Measurements from ENCODE around the gene HOXB3.

Gene HOXB3

GRCh38 chr17:48596735-48597527 is 6.9 kb upstream of the HOXB3 start:
- no peak for DNase-seq

DNA sequence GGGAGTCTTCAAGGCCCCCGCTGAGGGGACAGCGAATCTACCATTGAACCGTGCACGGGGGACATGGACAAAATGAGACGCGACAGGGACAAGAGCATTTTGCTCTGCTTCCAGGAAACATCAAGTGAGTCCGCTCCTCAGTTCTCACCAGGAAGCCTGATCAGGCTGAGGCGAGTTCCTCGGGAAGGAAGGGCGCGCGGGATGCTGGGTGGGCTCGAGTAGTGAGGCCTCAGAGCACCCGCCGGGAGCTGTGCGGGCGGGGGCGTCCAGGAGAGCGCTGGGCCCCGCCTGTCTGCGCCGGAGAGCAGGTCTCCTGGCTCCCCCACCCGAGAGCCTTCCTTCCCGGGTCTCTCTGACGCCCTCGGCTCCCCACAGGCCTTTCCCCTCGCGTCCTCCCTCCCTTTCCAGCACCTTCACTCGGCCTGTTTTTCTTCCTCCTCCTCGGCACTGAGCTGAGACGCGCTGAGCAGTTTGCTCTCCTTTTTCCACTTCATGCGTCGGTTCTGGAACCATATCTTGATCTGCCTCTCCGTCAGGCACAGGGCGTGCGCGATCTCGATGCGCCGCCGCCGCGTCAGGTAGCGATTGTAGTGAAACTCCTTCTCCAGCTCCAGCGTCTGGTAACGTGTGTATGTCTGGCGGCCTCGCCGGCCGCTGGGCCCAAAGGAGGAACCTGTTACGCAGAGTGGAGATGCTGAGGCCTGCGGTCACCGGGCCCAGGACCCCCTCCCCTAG is 6.1 kb upstream of the HOXB3 start:
- no peak for DNase-seq

GRCh38 chr17:48595278-48595999 is 5.4 kb upstream of the HOXB3 start:
- no peak for DNase-seq

DNA sequence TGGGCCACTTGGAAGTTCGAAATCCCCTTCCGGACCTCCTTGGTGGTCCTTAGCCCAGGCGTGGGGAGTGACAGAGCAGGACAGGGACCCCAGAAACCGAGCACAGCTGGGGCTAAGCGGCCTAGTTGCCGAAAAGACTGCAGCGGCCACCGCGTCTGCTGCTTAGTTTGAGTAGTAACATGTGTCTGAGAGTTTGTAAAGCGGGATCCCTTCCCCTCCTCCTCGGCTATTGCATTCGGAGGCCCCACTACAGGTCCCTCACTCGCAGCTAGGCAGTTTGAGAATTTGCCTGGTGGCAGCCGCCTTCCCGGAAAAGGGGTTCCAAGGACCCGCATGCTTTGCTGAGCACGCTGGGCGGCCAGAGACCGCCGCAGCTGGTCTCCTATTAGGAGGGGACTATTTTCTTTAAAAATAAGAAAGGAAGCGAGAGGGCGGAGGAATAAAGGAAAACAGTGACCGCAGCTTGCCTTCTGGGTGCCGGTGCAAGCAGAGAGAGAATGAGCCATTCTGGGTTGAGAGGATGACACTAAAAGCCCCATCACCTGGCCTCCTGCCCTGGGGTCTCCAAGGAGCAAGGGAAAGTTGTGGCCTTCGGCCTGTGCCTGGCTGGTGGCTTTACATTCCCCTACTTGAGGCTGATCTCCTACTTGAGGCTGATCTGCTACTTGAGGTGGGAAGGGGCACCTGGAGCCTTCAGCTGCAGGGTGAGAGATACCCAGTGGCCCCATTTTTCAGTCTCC is 4.7 kb upstream of the HOXB3 start:
- no peak for DNase-seq

GRCh38 chr17:48593840-48594537 is 3.9 kb upstream of the HOXB3 start:
- no peak for DNase-seq

- DNase-seq: no peak
Measured at GRCh38 chr17:48593126-48593829, 3.2 kb upstream of the HOXB3 start, which contains the start of gene HOXB5. Gene HOXB5, minus strand, starts transcription at chr17:48593779. Its CDS starts 97 bp downstream, at chr17:48593682.

DNA sequence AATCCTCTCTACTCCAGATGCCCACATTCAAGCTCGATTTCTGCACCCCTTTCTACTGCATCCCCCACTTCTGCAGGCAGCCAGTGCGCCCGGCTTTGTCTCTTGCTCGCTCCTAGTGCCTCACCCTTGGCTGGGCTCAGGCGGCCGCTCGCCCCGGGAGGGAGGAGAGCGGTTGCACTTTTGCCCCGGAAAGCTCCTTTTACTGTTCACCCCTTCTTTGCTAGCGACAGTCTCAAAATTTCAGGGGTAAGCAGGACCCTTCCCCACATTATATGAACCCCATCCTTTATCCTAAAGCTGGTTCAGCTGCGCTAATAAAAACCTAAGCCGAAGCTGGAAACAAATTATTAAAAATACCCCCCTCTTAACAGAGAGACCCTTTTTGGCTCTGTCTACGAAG is 2.5 kb upstream of the HOXB3 start:
- no peak for DNase-seq

GRCh38 chr17:48592057-48592514 is 2.0 kb upstream of the HOXB3 start:
- no peak for DNase-seq

DNA sequence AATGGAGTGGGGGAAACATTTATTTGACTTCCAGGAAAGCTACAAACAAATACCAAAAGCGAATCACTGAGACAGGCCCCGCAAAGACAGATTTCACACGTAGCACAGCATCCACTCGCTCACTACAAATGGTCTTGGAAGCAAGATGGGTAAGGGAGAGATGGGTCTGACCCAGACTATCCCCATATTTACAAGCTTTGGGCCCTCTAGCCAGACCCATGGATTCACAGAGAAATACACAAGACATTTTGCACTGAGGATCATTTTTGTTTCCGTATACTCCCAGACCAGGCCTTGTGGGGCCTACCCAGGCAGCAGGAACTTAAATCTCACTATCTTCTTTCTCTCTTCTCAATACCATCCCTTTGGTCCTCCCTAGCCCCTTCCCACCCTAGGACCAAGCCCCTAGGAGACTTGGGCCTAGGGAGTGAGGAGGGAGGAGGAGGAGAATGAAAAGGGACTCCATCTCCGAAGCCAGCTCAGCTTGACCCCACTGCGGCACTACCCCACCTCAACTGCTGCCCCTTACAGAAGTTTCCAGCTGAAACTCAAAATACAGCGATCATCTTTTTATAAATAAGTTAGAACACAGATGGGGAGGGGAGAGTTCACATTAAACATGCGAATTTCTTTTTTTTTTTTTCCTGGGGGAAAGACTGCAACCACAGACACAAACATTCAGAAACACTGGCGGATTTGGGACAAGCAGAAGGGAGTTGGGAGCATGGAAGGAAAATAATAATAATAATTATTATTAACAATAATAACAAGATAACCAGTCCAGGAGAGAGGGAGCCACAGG is 1.4 kb upstream of the HOXB3 start:
- no peak for DNase-seq

- no peak for DNase-seq
Measured at GRCh38 chr17:48590607-48591161, 643 bp upstream of the HOXB3 start.

- no peak for DNase-seq
Measured at GRCh38 chr17:48589060-48589830, 796 bp downstream of the HOXB3 start.

DNA sequence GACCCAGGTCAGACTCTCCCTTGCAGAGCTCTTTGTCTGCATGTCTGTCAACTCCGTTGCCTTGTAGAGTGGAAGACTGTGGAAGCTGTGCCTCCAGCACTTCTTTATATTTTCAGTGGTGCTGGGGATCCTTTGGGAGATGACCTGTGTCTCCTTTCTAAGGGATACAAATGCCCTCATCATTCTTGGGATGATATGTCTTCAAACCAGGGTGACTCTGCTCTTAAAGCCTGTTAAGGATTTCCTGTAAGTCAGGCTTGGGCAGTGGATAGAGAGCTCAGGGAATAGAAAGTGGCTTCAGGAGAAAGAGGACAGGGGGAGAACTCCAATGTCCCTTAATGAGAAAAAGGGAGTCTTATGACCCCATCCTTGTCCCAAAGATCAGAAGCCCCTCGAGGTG is 1.5 kb downstream of the HOXB3 start:
- no peak for DNase-seq

GRCh38 chr17:48588074-48588415 is 2.0 kb downstream of the HOXB3 start:
- no peak for DNase-seq

GRCh38 chr17:48587276-48588073 is 2.6 kb downstream of the HOXB3 start:
- DNase-seq: no peak

DNA sequence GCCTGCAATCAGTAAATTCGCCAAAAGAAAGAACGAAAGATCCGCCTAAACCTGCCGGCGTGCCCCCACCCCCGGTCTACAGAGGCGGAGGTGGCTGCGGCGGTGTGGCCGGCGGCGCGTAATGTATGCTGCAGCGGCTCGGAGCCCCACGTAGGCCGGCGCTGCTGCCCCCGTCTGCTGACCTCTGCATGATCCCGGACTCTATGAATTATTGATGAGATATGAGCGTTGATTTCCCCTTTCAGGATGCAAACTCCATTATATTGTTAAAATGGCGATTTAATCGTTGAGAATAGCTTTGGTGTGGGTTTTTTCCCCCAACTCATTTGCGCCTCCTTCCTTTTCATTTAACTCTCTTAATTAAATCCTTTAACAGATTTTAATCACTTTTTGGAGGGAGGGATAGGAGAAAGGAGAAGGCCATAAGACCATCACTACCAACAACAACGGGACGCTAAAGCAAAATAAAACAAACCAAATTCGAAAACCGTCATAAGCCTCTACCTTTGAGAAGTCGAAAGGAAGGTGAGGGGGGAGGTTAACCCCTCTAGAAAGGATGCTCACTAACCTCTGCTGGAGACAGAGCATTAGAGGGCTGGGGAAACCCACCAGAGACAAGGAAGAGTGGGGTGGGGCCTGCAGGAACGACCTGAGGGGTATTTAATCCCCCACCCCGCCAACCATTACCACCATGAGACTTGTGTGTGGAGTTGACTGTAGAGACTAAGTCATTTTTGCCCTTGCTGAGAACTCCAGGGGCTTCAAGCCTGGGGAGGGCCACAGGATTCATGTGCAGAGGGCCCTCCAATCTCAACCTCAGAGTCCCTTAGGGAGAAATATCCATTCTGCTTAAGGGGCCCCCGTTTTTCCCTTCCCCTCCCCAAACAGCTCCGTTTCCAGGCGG is 3.4 kb downstream of the HOXB3 start:
- no peak for DNase-seq

DNA sequence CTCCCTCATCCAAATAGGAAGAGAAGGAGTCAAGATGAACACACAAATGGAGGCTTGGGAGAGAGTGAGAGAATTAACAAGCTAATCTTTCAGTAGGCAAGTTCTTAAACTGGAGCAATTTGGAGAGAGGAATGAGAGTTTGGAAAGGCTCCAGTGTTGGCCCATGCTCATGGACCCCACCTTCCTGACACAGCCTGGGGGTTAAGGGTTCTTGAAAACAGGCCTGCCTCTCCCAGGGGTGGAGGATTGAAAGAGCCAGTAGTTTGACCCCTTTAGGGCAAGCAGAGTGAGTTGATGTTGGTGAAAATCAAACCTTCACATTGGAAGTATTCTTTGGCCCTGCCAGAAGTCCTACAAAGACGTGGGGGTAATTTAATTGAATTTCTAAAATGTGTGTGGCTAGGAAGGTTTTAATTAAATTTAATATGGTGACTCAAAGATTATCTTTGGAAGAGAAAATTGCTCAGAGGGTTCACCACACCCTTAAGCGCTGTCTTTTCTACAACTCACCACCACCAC is 5.8 kb downstream of the HOXB3 start:
- DNase-seq: no peak

GRCh38 chr17:48583708-48584222 is 6.3 kb downstream of the HOXB3 start:
- no peak for DNase-seq
